Measurements from ENCODE around the gene C12orf43.

The C12orf43 gene

GRCh38 chr12:121026274-121027045 lies 10.2 kb upstream of the C12orf43 start:
- peak; percentile 22 for TF ChIP-seq CTCF (IDR thresholded peaks at IDR 0.05; ENCODE audit: control insufficient read depth, insufficient read depth, low read depth, low read length, missing control alignments)
- no peak for DNase-seq (ENCODE audit: low read depth)
- no peak overlapping the region for H3K4me3 ChIP-seq (ENCODE audit: control insufficient read depth, low read depth, low read length)

- H3K4me3 ChIP-seq (ENCODE audit: control insufficient read depth, low read depth, low read length) = no peak overlapping the region
- TF ChIP-seq CTCF (IDR thresholded peaks at IDR 0.05; ENCODE audit: control insufficient read depth, insufficient read depth, low read depth, low read length, missing control alignments) = no peak
- DNase-seq (ENCODE audit: low read depth) = no peak
These were observed 9.3 kb upstream of the C12orf43 start for GRCh38 chr12:121025442-121026226.

- DNase-seq (ENCODE audit: low read depth) = no peak
- H3K4me3 ChIP-seq (ENCODE audit: control insufficient read depth, low read depth, low read length) = no peak overlapping the region
- no peak for TF ChIP-seq CTCF (IDR thresholded peaks at IDR 0.05; ENCODE audit: control insufficient read depth, insufficient read depth, low read depth, low read length, missing control alignments)
These were observed 7.5 kb upstream of the C12orf43 start for GRCh38 chr12:121023799-121024198.

GRCh38 chr12:121022713-121023112 lies 6.4 kb upstream of the C12orf43 start:
- TF ChIP-seq CTCF (IDR thresholded peaks at IDR 0.05; ENCODE audit: control insufficient read depth, insufficient read depth, low read depth, low read length, missing control alignments) = no peak
- DNase-seq (ENCODE audit: low read depth) = no peak
- H3K4me3 ChIP-seq (ENCODE audit: control insufficient read depth, low read depth, low read length) = no peak overlapping the region

GRCh38 chr12:121021754-121022153 lies 5.5 kb upstream of the C12orf43 start:
- no peak for TF ChIP-seq CTCF (IDR thresholded peaks at IDR 0.05; ENCODE audit: control insufficient read depth, insufficient read depth, low read depth, low read length, missing control alignments)
- no peak for DNase-seq (ENCODE audit: low read depth)
- H3K4me3 ChIP-seq (ENCODE audit: control insufficient read depth, low read depth, low read length) = no peak overlapping the region

GRCh38 chr12:121018860-121019617 lies 2.8 kb upstream of the C12orf43 start:
- no peak for DNase-seq (ENCODE audit: low read depth)
- no peak for TF ChIP-seq CTCF (IDR thresholded peaks at IDR 0.05; ENCODE audit: control insufficient read depth, insufficient read depth, low read depth, low read length, missing control alignments)
- no peak overlapping the region for H3K4me3 ChIP-seq (ENCODE audit: control insufficient read depth, low read depth, low read length)

Data from AG09309 (cell line).